Endothelial cell of umbilical vein (primary cell): ENCODE results near the gene TESK2. TPM values are rescaled to one million over a fixed set of nuclear protein-coding genes. Genes with fewer than 3 reads are reported as not detected.
"Not testable (repeated sequence)": the region's sequence is repeated elsewhere in the genome, so short reads cannot be mapped to it uniquely, and the experiment has no call there.

Source experiments
- BruUV-seq: library from RNA; stranded (reverse); fragments of 400-500 nt; replicated peaks from 2 replicates; lab custom pipeline; 2021; lab: Mats Ljungman, UMichigan
- CTCF ChIA-PET: fragments of 300-600, 350-600 bp; sonication (Branson Sonifier 250); formaldehyde crosslinking; loops from one replicate; lab custom pipeline; 2021; ENCODE audit warnings: antibody characterized with exemption, inconsistent platforms; lab: Charles Lee
- POLR2A ChIA-PET: fragments of 300-600, 350-600 bp; sonication (Branson Sonifier 250); formaldehyde crosslinking; loops from one replicate; lab custom pipeline; 2021; ENCODE audit warnings: antibody characterized with exemption, inconsistent platforms; lab: Charles Lee
- DNase-seq: peaks from one replicate; pipeline ENCODE4 v3.0.0-alpha.2; 2011; ENCODE audit warnings: low read depth, low spot score
- FAIRE-seq: peaks from 2 replicates; lab custom pipeline; 2011; peaks lifted over from hg19 to GRCh38; lab: Jason Lieb, UNC
- H2AFZ ChIP-seq: 2 replicates; pipeline ENCODE4 v1.6.0; 2012; ENCODE audit warnings: low read depth, low read length, control low read depth, inconsistent platforms
- H3K27ac ChIP-seq: 2 replicates; pipeline ENCODE4 v1.5.1; 2011; ENCODE audit warnings: low read depth, mild to moderate bottlenecking, control low read depth, low read length, moderate library complexity; ENCODE audit not compliant: insufficient read depth
- H3K27me3 ChIP-seq, 2 experiments: 2 replicates each; pipeline versions ENCODE4 v1.6.0 to v1.6.1; 2011; ENCODE audit warnings: low read length in 2 of 2, mixed read lengths in 1 of 2; ENCODE audit not compliant: control insufficient read depth in 2 of 2, insufficient read depth in 2 of 2
- H3K36me3 ChIP-seq, 2 experiments: 2 replicates in 1 of 2; 3 replicates in 1 of 2; pipeline ENCODE4 v1.5.1; 2011; ENCODE audit warnings: low read length in 2 of 2, mild to moderate bottlenecking in 1 of 2, moderate library complexity in 1 of 2; ENCODE audit not compliant: control insufficient read depth in 2 of 2, insufficient read depth in 2 of 2; ENCODE audit errors: extremely low read depth in 1 of 2
- H3K4me1 ChIP-seq: 3 replicates; pipeline ENCODE4 v1.5.1; 2011; ENCODE audit warnings: mild to moderate bottlenecking, low read length; ENCODE audit not compliant: control insufficient read depth, insufficient read depth; ENCODE audit errors: extremely low read depth
- H3K4me2 ChIP-seq: 2 replicates; pipeline ENCODE4 v1.6.1; 2011; ENCODE audit warnings: low read length, control low read depth, mixed read lengths; ENCODE audit not compliant: insufficient read depth
- H3K4me3 ChIP-seq, 3 experiments: fragments of 200-600 bp in 1 of 3; sonication (generic), shearing (Covaris generic) in 1 of 3; replicated peaks in 1 of 3; 2 replicates each; pipeline ENCODE4 v1.5.1; 2011 to 2016; ENCODE audit warnings: control low read depth in 3 of 3, low read length in 3 of 3, mild to moderate bottlenecking in 2 of 3, inconsistent platforms in 1 of 3, low read depth in 1 of 3, moderate library complexity in 1 of 3; ENCODE audit not compliant: insufficient read depth in 1 of 3
- H3K79me2 ChIP-seq: 2 replicates; pipeline ENCODE4 v1.6.0; 2012; ENCODE audit warnings: low read length, inconsistent platforms; ENCODE audit not compliant: control insufficient read depth, insufficient read depth
- H3K9ac ChIP-seq: replicated peaks from 2 replicates; pipeline ENCODE3; 2011; ENCODE audit warnings: low read length, control low read depth; ENCODE audit not compliant: insufficient read depth; ENCODE audit errors: extremely low read depth
- H3K9me1 ChIP-seq: replicated peaks from 3 replicates; pipeline ENCODE4 v1.6.0; 2011; ENCODE audit warnings: mild to moderate bottlenecking, low read length; ENCODE audit not compliant: control insufficient read depth, insufficient read depth; ENCODE audit errors: extremely low read depth
- H3K9me3 ChIP-seq: replicated peaks from 2 replicates; pipeline ENCODE4 v1.5.1; 2012; ENCODE audit warnings: low read length, inconsistent platforms; ENCODE audit not compliant: control insufficient read depth, insufficient read depth
- H4K20me1 ChIP-seq: replicated peaks from 2 replicates; pipeline ENCODE3; 2011; ENCODE audit warnings: mild to moderate bottlenecking, low read length; ENCODE audit not compliant: control insufficient read depth, insufficient read depth; ENCODE audit errors: extremely low read depth
- EZH2 ChIP-seq: IDR thresholded peaks from 2 replicates; pipeline ENCODE4 v1.6.1; 2012; ENCODE audit warnings: borderline replicate concordance, low read depth, mild to moderate bottlenecking, moderate library complexity, low read length, inconsistent platforms; ENCODE audit not compliant: severe bottlenecking
- FOS ChIP-seq: IDR thresholded peaks from 2 replicates; pipeline ENCODE4 v1.6.1; 2011; ENCODE audit warnings: mild to moderate bottlenecking, low read length, moderate library complexity, borderline replicate concordance; ENCODE audit not compliant: insufficient read depth
- JUN ChIP-seq: IDR thresholded peaks from 2 replicates; pipeline ENCODE4 v1.6.1; 2011; ENCODE audit warnings: borderline replicate concordance, low read depth; ENCODE audit not compliant: insufficient read length, insufficient read depth
- POLR2A ChIP-seq: IDR thresholded peaks from 2 replicates; pipeline ENCODE4 v1.6.1; 2012; ENCODE audit warnings: low read depth, mild to moderate bottlenecking, control low read depth, low read length
- dilution Hi-C: fragments of 300-500 bp; cut with MboI; formaldehyde crosslinking; loops from one replicate; pipeline ENCODE4 v1.15.0; 2019; ENCODE audit warnings: low sequenced_read_pairs; ENCODE audit not compliant: extremely low pct_ligation_motif_present
- intact Hi-C: fragments of 100-400 bp; cut with micrococcal nuclease; formaldehyde crosslinking; loops from one replicate; pipeline ENCODE4 v1.10.0; 2022
- polyA plus RNA-seq, 4 experiments: library from polyadenylated mRNA; depleted of rRNA in 3 of 4; stranded (reverse) in 3 of 4; unstranded in 1 of 4; fragments of >200 nt; gene quantifications; 2 replicates each; pipeline versions ENCODE4 v1.2.1 to v1.2.3, GENCODE V29; 2011 to 2012; ENCODE audit warnings: missing spikeins in 1 of 4
- total RNA-seq: library from RNA; stranded (reverse); gene quantifications from 2 replicates; pipeline ENCODE4 v1.2.3, GENCODE V29; 2021

The TESK2 gene
- total and polyA plus RNA-seq, 2 donors (not counting 3 experiments of a cell fraction or from before 2014, with no cell fraction given), result 2.1 to 2.6 TPM

DNA sequence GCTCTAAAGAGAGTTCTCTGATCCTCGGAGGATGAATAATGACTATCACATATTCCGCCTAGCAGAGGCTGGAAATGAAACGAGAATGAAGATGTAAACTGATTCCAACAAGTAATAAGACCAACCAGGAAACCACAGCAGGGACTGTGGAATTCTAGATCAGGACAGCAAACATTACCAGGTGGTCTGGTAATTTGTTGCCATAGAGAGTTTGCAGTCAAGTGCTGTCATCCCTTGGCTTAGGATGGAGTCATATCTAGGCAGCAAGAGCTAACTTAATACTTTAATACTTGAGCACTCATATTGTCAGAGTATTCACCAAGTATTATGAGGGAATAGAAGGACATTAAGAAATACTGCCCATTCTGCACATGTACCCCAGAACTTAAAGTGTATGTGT, 105.7 kb downstream of the TESK2 start:
- no peaks in the 10 kb centered on the region for H3K9me1 ChIP-seq
- H2AFZ ChIP-seq, result no peak overlapping the region
- no peaks in the 10 kb centered on the region for H3K79me2 ChIP-seq
- H3K36me3 ChIP-seq, result no peaks in the 10 kb centered on the region
- DNase-seq (no peak), FAIRE-seq (no peak)
- no peaks in the 10 kb centered on the region for H3K4me1 ChIP-seq
- CTCF ChIA-PET, result no interaction called here
- no peaks in the 10 kb centered on the region for H3K9me3 ChIP-seq
- H3K27ac ChIP-seq, result no peak overlapping the region
- intact Hi-C loops (no loop called here), dilution Hi-C loops (no loop called here)
- POLR2A ChIA-PET, result no interaction called here
- H3K27me3 ChIP-seq, result no peaks in the 10 kb centered on the region
- no peaks in the 10 kb centered on the region for H4K20me1 ChIP-seq
- BruUV-seq, result no TSS peak
- no peak overlapping the region for H3K9ac ChIP-seq
- no peak overlapping the region for H3K4me2 ChIP-seq
- TF ChIP-seq EZH2, result no peak
- TF ChIP-seq POLR2A, result no peak
- no peak for TF ChIP-seq FOS
- TF ChIP-seq JUN, result no peak
- no peak overlapping the region for H3K4me3 ChIP-seq

DNA sequence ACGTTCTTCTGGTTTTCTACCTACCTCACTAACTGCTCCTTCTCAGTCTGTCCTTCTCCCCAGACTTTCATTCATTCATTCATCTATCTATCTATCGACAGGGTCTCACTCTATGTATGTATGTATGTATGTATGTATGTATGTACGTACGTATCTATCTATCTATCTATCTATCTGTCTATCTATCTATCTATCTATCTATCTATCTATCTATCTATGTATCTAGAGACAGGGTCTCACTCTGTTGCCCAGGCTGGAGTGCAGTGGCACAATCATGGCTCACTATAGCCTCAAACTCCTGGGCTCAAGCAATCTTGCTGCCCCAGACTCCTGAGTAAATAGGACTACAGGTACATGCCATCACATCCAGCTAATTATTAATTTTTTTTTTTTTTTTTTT, 106.8 kb downstream of the TESK2 start:
- H3K4me1 ChIP-seq, H3K27me3 ChIP-seq, BruUV-seq, H3K4me3 ChIP-seq, DNase-seq, H4K20me1 ChIP-seq, H3K9me1 ChIP-seq, CTCF ChIA-PET, H3K9me3 ChIP-seq, H3K9ac ChIP-seq, H3K27ac ChIP-seq, intact Hi-C loops, POLR2A ChIA-PET, dilution Hi-C loops, H2AFZ ChIP-seq, FAIRE-seq, H3K79me2 ChIP-seq, H3K36me3 ChIP-seq, H3K4me2 ChIP-seq: not testable (repeated sequence)
